HG02884 (cell line): Measurements from ENCODE around the gene CCDC146.
"Not testable (repeated sequence)": the region's sequence is repeated elsewhere in the genome, so short reads cannot be mapped to it uniquely, and the experiment has no call there.

Source experiments
- ATAC-seq: cut with Tn5 transposase; IDR thresholded peaks from one replicate; pipeline ENCODE4 v1.9.1; 2021; ENCODE audit warnings: mild to moderate bottlenecking, moderate library complexity; ENCODE audit not compliant: unreplicated experiment

The CCDC146 gene

DNA sequence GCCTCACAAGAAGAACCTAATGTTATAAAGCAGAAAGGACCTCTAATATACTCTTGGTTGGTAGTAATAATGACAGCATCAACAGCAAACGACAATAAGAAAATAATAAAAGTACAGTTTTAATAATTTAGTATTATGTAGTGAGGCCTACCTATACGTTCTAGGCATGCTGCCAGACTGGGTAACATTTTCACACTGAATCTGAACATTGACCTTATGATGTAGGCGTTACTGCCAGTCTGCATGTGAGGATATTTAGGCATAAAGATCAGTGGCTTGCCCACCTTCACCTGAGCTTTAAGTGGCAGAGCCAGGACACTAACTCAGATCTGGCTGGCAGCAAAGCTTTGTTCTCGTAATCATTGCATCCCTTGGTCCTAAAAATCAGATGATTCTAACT, 74.7 kb downstream of the CCDC146 start:
- ATAC-seq = no peak

DNA sequence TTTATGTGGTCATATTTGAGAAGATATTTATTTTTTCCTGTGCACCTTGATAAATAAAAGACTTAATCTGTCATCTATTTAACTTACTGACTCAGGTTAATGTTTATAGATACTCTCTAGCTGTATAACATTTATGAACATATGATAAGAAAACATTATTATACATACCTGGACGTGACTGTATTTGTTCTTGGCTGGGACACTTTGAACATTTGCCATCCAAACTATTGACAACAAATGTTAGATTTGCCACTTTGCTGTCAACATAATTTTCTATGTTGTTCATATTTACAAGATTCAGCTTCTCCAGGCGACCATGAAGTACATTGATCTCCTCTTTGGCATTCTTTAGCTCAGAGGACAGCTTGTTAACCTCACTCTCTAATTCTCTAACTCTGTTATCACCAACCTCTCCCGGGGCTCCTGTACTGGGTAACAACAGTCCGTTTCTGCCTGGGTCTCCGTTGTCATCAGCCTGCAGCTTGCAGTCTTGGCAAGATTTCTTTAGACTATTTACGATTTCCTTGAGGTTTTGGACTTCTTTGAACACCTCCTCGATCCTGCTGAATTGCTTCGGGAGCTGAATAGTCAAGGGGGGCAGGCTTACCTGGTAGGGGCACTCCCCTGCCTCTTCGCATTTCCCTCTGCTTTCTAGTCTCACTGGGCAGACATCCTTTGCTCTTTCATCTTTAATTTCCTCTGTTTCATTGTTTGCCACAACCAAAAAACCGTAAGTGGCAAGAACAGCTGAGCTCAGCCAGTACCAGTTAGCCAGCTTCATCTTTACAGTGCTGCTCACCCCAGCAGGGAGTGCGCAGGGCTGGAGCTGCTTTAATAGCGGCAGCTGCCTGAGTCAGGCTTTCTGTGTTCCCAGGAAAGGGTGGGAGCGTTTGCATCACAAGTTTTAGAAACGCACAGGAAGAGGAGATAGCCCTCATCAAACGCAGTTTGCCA, 76.9 kb downstream of the CCDC146 start, which contains the start of gene FGL2:
Gene FGL2 (minus strand): TSS at position 807 of the 954 bp plus-strand sequence. CDS start 26 bp downstream, at position 781.
- ATAC-seq = no peak

DNA sequence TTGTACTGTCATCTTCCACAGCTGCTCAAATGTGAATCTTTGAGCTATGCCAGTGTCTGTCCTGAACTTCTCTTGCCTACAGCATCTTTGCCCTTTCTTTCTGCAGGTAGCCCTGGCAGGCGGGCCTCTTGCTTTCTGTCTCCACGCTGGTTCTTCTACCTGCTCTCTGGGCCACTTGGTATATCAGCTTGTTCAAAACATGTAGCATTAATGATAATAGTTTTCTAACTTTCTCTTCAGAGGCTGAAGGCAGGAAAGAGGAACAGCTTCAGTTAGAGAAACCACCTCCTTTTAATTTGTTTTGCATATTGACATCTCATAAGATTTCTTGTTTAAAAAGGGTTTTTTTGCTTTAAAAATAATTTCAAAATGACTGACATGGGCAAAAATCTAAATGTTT, 78.1 kb downstream of the CCDC146 start:
- no peak for ATAC-seq

DNA sequence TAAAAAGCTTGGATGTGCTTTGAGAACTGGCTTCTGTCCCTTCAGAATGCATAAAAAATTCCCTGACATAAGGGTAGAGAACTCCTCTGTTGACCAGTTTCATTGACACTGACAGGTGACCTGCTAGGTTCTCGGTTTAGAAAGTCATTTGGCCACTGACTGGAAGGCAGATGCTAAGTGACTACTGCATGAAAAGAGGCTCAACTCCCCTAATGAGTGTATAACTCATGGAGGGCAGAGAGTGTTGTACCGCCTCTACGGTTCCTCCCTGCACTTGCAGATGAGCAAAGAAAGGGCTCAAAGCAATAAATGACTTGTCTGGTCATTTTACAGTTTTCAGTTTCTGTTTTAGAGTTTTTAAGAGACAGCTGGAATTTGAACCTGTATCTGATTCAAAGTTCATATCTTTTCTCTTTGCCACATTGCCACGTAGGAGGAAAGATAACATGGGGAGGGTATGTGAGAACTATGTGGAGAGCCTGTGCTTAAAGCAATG, 80.1 kb downstream of the CCDC146 start:
- peak; percentile 94 for ATAC-seq

DNA sequence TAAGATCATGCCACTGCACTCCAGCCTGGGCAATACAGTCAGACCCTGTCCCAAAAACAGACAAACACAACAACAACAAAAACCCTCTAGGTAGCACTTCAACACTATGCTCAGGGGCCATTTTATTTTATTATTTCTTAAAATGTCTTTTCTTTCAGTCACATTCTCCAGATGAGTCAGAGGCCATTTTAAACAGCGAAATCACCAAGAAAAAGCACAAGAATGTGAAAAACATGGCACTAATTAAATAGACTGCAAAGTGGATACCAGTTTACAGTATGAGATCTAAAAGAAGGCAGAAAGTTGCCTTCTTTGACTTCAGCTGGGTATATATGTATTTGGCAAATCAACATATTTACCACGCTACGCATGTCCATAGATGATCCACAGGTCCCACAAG, 83.3 kb downstream of the CCDC146 start:
- no peak for ATAC-seq

GRCh38 chr7:77208416-77208815, 86.0 kb downstream of the CCDC146 start:
- no peak for ATAC-seq

- no peak for ATAC-seq
Observed at GRCh38 chr7:77209479-77210139, 87.2 kb downstream of the CCDC146 start.

DNA sequence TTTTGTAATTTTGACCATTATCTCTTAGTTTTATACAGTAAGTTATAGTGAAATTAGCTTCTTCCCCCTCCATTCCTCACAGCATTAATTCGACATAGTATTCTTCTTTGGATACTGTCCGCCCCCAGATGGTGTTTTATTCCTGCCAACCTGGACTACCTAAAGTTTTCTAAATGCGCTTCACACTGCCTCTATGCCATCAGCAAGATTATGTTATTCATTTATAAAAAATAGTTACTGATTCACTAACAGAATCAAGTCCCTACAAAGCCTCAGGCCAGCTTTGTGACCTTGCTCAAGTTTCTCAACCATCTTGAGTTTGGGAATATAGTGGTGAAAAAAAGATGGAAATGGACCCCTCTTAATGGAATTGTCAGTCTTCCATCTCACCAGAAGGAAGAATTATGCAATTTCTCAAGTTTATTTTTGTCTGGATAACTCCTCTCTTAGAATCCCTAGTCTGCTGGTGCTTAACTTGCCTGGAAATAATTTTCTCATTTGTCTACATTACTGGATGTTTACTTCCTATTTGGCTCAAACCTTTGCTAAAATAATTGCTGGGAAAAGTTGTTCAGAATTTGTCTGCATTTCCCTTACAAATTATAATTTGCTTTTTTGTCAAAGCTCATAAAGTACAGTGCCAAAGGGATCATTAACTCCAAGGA, 93.9 kb downstream of the CCDC146 start:
- no peak for ATAC-seq

DNA sequence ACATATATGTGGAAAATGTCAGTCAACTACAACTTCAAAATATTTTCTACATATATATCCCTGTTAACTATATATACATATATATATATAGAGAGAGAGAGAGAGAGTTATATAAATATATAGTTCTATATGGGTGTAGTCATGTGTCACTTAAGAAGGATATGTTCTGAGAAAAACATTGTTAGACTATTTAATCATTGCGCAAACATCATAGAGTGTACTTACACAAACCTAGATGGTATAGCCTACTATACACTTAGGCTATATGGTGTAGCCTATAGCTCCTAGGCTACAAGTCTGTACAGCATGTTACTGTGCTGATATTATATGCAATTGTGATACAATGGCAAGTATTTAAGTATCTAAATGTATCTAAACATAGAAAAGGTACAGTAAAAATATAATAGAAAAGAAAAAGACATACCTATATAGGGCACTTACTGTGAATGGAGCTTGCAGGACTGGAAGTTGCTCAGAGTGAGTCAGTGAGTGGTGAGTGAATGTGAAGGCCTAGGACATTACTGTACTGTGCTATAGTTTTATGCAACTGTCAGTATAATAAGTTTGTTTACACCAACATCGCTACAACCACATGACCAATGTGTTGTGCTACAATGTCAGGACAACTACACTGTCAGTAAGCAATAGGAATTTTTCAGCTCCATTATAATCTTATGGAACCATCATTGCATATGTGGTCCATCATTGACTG, 95.2 kb downstream of the CCDC146 start:
- no peak for ATAC-seq

DNA sequence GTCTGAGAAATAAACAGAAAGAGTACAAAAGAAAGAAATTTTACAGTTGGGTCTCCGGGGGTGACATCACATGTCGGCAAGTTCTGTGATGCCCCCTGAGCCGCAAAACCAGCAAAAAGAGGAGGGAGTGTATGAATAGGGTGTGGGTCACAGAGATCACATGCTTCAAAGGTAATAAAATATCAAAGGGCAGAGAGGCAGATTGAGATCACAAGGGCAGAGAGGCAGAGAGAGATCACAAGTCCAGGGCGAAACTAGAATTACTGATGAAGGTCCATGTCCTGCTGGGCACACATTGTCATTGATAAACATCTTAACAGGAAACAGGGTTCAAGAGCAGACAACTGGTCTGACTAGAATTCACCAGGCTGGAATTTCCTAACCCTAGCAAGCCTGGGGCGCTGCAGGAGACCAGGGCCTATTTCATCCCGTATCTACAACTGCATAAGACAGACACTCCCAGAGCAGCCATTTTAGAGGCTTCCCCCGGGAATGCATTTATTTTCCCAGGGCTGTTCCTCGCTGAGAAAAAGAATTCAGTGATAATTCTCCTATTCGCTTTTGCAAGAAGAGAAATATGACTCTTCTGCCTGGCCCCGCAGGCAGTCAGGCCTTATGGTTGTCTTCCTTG, 97.4 kb downstream of the CCDC146 start:
- not testable (repeated sequence) for ATAC-seq

- no peak for ATAC-seq
Observed at GRCh38 chr7:77222065-77222464, 99.7 kb downstream of the CCDC146 start.

DNA sequence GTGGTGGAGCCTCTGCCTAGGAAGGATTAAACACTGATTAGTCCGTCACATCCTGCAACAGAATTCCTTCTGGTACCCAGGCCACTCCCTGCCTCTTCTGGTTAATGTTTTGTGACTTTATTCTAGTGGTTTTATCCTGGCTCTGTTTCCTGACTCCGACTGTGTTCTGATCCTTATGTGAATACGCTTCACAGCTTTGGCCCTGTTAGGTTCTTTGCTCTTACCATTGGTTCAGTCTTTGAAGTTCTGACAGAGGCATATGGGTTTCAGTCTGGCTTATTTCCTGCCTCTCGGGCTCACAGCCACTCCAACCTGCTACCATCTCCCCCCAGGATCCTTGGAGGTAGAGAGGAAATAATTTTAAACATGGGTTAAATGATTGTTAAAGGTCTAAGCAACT, 100.4 kb downstream of the CCDC146 start:
- ATAC-seq = no peak

- ATAC-seq = no peak
Observed at GRCh38 chr7:77223261-77223660, 100.8 kb downstream of the CCDC146 start.

DNA sequence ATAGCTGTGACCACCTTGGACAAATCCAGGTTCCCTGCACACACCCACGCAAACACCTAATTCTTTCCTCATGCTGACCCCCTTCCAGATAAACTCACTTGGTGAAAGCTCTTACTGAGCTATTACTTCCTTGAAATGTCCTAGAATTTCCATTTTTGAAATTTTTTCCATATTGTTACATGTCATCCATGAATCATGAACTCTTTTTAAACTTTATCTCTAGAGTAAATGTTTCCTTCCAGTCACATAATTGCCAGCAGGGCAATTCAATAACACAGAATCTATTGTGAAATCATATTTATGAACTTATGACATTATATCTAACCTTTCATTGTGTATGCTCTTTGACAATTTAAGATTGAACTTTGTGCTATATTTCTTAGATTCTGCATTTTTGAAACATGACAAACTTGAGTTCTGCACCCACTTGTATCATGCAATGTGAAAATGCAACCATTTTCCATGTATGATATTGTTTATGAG, 104.0 kb downstream of the CCDC146 start:
- no peak for ATAC-seq

GRCh38 chr7:77228795-77229194, 106.4 kb downstream of the CCDC146 start:
- ATAC-seq = not testable (repeated sequence)

GRCh38 chr7:77232467-77232866, 110.1 kb downstream of the CCDC146 start:
- no peak for ATAC-seq

- ATAC-seq = no peak
Observed at GRCh38 chr7:77235276-77235675, 112.9 kb downstream of the CCDC146 start.

GRCh38 chr7:77238703-77239136, 116.3 kb downstream of the CCDC146 start:
- no peak for ATAC-seq

- ATAC-seq = no peak
Observed at GRCh38 chr7:77239471-77239870, 117.1 kb downstream of the CCDC146 start.

DNA sequence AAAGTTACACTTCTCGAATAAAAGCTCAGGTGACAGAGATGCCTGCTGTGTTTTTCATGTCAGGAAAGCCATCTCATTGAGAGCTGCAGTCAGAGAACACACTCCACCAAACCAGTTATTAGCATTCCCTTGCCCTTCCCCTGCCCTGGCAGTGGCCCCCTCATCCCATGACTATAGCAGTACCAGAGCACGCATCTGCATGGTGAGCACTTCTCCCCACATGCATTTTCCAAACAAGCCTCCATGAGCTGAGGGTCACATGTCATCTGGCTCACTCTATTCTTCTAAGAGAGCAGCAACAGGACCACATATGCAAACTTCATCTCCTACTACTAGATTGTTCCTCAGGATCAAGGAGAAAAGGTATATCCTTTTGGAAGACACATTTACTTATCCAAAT, 119.7 kb downstream of the CCDC146 start:
- ATAC-seq = no peak
